Adrenal gland (tissue), 12 donors: ENCODE data around the gene MID1. TPM values are rescaled to one million over a fixed set of nuclear protein-coding genes. Genes with fewer than 3 reads are reported as not detected.

Experiments used
- DNase-seq, 7 donors: peaks; one replicate each; pipeline ENCODE4 v3.0.0-alpha.2; 2019 to 2020
- H3K27ac ChIP-seq, 5 donors: fragments of 200-600 bp; sonication (generic) in 4 of 5; 1 replicate in 3 of 5; 2 replicates in 2 of 5; pipeline versions ENCODE4 v1.5.1 to v1.8.0; 2016 to 2020; ENCODE audit warnings: mild to moderate bottlenecking in 1 of 5
- H3K27me3 ChIP-seq: fragments of 200-600 bp; 2 replicates; pipeline ENCODE4 v1.8.0; 2021
- H3K36me3 ChIP-seq, 2 donors: fragments of 200-600 bp; replicated peaks in 1 of 2; 1 replicate in 1 of 2; 2 replicates in 1 of 2; pipeline versions ENCODE4 v1.5.1 to v1.8.0; 2018 to 2022
- H3K4me1 ChIP-seq, 2 donors: fragments of 200-600 bp; replicated peaks in 1 of 2; 1 replicate in 1 of 2; 2 replicates in 1 of 2; pipeline versions ENCODE4 v1.5.1 to v1.8.0; 2018 to 2021
- H3K4me3 ChIP-seq, 4 donors: fragments of 200-600 bp; sonication (generic) in 3 of 4; one replicate each; pipeline ENCODE4 v1.5.1; 2016 to 2018
- H3K9me3 ChIP-seq, 3 donors: fragments of 200-600 bp; sonication (generic) in 1 of 3; replicated peaks in 1 of 3; 1 replicate in 2 of 3; 2 replicates in 1 of 3; pipeline versions ENCODE4 v1.5.1 to v1.8.0; 2016 to 2021
- CTCF ChIP-seq, 6 experiments: fragments of 450-650 bp in 4 of 6; fragments of 200-600 bp in 2 of 6; sonication (generic) in 1 of 6; IDR thresholded peaks; 1 replicate in 5 of 6; 2 replicates in 1 of 6; pipeline versions ENCODE4 v1.5.1 to v1.8.0; 2016 to 2021; ENCODE audit warnings: antibody characterized with exemption in 6 of 6, mild to moderate bottlenecking in 2 of 6, moderate library complexity in 1 of 6
- POLR2A ChIP-seq, 2 donors: fragments of 450-650 bp; IDR thresholded peaks; one replicate each; pipeline ENCODE4 v1.6.1; 2017; ENCODE audit warnings: antibody characterized with exemption in 2 of 2, mild to moderate bottlenecking in 2 of 2, moderate library complexity in 1 of 2
- WGBS, 4 donors: extraction: QIAGEN DNeasy Blood & Tissue Kit in 2 of 4; methylation state at CpG; one replicate each; pipeline versions ENCODE4 v1.1.5 to v1.1.7; 2013 to 2017; 5-methylcytosine and 5-hydroxymethylcytosine counted together
- intact Hi-C, 2 donors: fragments of 100-400 bp; cut with DNase I; formaldehyde crosslinking; loops; one replicate each; pipeline versions ENCODE4 v1.14.1 to v1.15.0; 2022 to 2023
- polyA plus RNA-seq, 3 donors: library from polyadenylated mRNA; stranded (reverse); fragments of 200-250 nt in 2 of 3; fragments of 350-450 nt in 1 of 3; fragmentation: Illumina TruSeq in 1 of 3; extraction: RNeasy Lipid Tissue Mini Kit (QIAGEN cat#74804) in 1 of 3; gene quantifications; one replicate each; pipeline ENCODE4 v1.2.3, GENCODE V29; 2013 to 2014
- total RNA-seq, 9 donors: library from RNA; depleted of rRNA in 4 of 9; stranded (reverse); fragments of >200 nt in 4 of 9; fragments of 120-200 nt in 1 of 9; fragmentation: NEBNext Ultra II Directional in 1 of 9; extraction: Animal tissue kit (Norgen Biotek cat#: 25700) in 1 of 9; gene quantifications; one replicate each; pipeline versions ENCODE4 v1.1.0 to v1.2.4, GENCODE V29; 2013 to 2023
- donor health status: healthy with polysubstance abuse.
- donor health status: Bipolar disorder and iron deficiency.
- donor health status: DM: yes; HTN: yes; CAD: no.
- donor health status: DM: no; HTN: no; CAD: no.
- donor health status: DM: no; HTN: no; CAD: no.
- donor health status: DM: yes; HTN: yes; CAD: no.

MID1 gene
- total and polyA plus RNA-seq, 12 donors, result 3.6 to 19.4 (median 7.7) TPM

GRCh38 chrX:10513974-10514373 is 106.4 kb downstream of the MID1 start:
- Histone ChIP-seq H3K36me3 (no peaks in the 10 kb centered on the region), H3K27me3 (no peaks in the 10 kb centered on the region), H3K4me1 (no peaks in the 10 kb centered on the region), H3K4me3 (no peak overlapping the region), H3K27ac (no peak overlapping the region), H3K9me3 (no peaks in the 10 kb centered on the region)
- intact Hi-C loops, result no loop called here
- TF ChIP-seq POLR2A (IDR thresholded peaks at IDR 0.05) (no peak), CTCF (IDR thresholded peaks at IDR 0.05) (no peak)
- 69 to 100% (median 80%) methylated on average over 2 of the region's 2 CpGs for WGBS, 4 donors
- DNase-seq, result no peak

- WGBS, 4 donors, result 74 to 96% (median 81%) methylated on average over 3 of the region's 3 CpGs
- Histone ChIP-seq H3K36me3 (no peaks in the 10 kb centered on the region), H3K4me3 (no peak overlapping the region), H3K9me3 (no peaks in the 10 kb centered on the region), H3K4me1 (no peaks in the 10 kb centered on the region), H3K27me3 (no peaks in the 10 kb centered on the region), H3K27ac (no peak overlapping the region)
- no peak for DNase-seq
- TF ChIP-seq POLR2A (IDR thresholded peaks at IDR 0.05), result no peak
- TF ChIP-seq CTCF (IDR thresholded peaks at IDR 0.05), result no peak
- intact Hi-C loops, result no loop called here
Measured at GRCh38 chrX:10512741-10513140, 107.6 kb downstream of the MID1 start.

- Histone ChIP-seq H3K9me3 (no peaks in the 10 kb centered on the region), H3K27me3 (no peaks in the 10 kb centered on the region), H3K27ac (no peak overlapping the region), H3K4me1 (no peaks in the 10 kb centered on the region), H3K36me3 (no peaks in the 10 kb centered on the region), H3K4me3 (no peak overlapping the region)
- DNase-seq, result no peak
- no peak for TF ChIP-seq CTCF (IDR thresholded peaks at IDR 0.05)
- TF ChIP-seq POLR2A (IDR thresholded peaks at IDR 0.05), result no peak
- intact Hi-C loops, result no loop called here
- 39 to 56% (median 42%) methylated on average over 1 of the region's 1 CpG for WGBS, 4 donors
Measured at GRCh38 chrX:10512258-10512657, 108.1 kb downstream of the MID1 start.

GRCh38 chrX:10509397-10509796 is 111.0 kb downstream of the MID1 start:
- DNase-seq, result no peak
- Histone ChIP-seq H3K4me3 (no peak overlapping the region), H3K4me1 (no peaks in the 10 kb centered on the region), H3K36me3 (no peaks in the 10 kb centered on the region), H3K9me3 (no peaks in the 10 kb centered on the region), H3K27ac (no peak overlapping the region), H3K27me3 (no peaks in the 10 kb centered on the region)
- WGBS, 4 donors, result 73 to 92% (median 83%) methylated on average over 3 of the region's 3 CpGs
- no peak for TF ChIP-seq CTCF (IDR thresholded peaks at IDR 0.05)
- no peak for TF ChIP-seq POLR2A (IDR thresholded peaks at IDR 0.05)
- intact Hi-C loops, result no loop called here
